ENCODE data around the gene KCNQ5.
A peak's percentile ranks its signal among the peaks of the same experiment; 100 is the strongest.
"Not testable (repeated sequence)": the region's sequence is repeated elsewhere in the genome, so short reads cannot be mapped to it uniquely, and the experiment has no call there.

KCNQ5 gene

DNA sequence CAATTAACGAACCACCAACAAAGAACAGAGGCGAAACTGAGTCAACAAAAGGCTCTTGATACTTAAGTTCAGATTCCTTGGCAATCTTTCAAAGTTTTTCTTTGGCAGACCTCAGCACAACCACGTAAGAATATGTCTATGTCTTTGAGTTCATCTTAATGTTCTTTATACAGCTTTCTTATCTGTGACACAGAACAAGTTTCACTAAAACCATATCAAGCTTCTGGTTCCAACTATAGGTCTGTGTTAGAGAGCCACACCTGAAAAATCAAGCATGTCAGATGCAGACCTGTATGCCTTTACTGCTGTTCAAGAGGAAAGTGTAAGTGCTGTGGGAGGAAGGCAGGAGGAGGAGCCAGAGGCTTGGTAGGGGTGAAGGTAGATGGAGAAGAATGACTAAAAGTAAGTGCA lies 332.1 kb downstream of the KCNQ5 start:
- ATAC-seq = peak; percentile 23
- no peak for DNase-seq

DNA sequence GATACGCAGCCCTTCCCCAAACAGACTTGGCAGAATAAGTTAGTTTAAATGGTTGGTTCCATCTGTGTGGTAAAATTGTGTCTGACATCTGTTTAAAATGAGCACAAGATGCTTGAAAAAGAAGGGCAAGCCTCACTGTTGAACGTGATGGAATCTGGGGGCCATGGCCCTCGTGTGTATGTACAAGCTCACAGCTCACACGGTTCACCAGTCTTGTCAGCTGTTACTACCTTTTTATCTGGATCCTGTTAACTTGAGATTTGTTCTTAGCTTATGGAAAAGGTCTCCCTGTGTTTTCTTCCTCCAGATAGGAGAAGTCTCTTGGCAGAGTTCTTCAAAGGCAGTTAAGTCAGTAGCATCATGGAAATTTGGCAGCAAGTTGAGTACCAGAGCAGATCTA lies 332.9 kb downstream of the KCNQ5 start:
- ATAC-seq (no peak), DNase-seq (no peak)

DNA sequence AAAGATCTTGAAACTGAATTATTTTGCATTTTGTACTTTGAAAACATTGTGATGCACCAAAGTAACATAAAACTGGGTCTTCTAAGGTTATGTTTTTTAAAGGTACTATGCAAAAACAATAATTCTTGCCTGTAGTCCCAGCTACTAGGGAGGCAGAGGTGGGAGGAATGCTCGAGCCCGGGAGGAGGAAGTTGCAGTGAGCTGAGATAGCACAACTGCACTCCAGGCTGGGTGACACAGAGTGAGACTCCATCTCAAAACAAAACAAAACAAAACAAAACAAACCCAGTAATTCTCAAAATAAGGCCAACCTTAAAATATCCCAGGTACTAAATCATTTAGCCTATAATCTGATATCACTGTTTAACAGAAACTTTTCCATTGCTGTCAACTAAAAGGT lies 333.8 kb downstream of the KCNQ5 start:
- ATAC-seq (no peak), DNase-seq (no peak)

DNA sequence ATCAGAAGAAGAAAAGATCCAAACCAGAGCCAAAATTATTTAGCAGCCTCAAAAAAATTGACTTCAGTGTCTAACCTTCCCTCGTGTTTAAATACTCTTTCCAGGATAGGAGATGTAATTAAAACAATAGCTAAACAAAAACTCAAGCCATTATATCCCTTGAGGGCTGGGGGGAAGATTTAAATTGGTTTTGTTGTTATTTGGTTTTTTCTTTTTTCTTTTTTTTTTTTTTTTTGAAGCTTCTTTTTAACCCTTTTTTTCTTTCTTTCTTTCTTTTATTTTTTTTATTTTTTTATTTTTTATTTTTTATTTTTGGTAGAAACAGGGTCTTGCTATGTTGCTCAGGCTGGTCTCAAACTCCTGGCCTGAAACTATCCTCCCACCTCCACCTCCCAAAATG lies 334.4 kb downstream of the KCNQ5 start:
- no peak for ATAC-seq
- no peak for DNase-seq

DNA sequence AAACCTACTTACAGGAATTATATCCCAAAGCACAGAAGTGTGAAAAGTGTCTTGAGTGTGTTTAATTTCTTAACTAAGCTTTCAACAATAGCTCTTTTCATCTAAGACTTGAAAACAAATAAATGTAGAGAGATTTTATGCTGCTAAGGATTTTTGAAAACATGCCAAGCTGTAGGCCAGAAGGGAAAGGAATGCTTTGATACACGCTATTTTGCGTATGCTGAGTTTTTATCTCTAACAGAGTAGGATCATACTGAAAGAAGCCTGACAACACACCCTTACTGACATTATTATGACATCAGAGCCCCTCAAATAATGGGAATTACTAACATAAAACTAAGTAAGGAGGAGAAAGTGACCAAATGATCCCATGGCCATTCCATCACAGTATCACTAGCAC lies 338.0 kb downstream of the KCNQ5 start:
- ATAC-seq = no peak
- no peak for DNase-seq

DNA sequence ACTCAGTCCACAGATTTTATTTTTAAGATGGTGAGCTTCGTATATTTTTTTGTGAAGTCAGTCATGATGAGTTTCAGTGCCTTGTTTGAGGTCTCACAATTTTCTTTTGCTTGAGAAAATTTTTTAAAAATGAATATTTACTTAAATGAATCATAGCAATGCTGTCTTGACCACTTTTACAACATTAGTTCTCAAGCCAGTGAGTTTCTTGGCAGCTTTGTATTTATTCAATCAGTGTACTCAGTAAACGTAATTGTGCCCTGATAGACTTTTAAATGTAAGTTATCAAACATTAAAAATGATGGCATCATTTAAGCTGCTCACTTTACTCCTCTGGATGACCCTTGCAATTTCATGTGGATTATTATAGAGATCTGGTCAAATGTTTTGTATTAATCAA lies 342.1 kb downstream of the KCNQ5 start:
- DNase-seq (no peak), ATAC-seq (no peak)

DNA sequence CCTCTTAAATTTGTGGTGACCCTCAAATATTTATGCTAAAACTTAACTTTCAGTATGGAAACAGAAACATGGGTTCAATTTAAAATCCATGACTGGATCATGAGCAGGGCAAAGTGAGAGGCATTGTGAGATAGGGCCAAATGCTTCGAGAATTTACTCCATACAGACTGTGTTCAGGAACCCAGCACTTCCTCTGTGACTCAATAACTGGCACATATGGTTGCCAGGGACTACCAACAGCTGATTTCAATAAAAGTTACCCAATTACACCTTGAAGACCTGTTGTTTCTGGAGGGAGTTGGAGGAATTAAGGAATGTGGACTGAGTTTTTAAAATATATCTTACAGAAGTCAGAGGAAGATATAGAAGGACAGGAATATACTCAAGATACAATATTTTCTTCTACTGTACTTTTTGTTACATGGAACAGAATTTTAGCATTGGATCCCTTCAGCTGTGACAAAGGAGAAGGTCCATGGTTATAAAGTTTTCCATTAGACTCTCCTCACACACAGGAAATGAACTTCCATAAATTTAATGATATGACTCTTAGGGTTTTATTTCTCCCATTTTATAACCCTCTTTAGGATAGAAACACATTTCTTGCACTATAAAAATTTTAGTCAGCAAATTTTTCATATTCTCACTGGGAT lies 344.9 kb downstream of the KCNQ5 start:
- no peak for ATAC-seq
- no peak for DNase-seq

DNA sequence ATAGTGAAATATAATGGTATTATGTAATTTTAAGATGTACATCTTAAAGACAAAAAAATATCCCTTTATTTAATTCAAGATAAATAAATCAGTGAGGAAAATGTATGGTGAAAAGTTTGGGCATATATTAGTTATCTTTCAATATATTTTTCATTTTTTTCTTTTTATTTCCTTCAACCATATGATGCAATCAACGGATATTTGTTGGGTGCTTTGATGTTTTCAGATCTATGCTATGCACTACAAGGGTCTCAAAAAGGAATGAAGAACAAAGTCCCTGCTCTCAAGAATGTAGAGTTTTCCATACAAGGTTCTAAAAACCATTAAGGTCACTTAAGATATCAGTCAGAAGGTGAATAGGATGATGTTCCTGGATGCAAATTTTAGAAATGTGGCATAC lies 345.5 kb downstream of the KCNQ5 start:
- no peak for ATAC-seq

DNA sequence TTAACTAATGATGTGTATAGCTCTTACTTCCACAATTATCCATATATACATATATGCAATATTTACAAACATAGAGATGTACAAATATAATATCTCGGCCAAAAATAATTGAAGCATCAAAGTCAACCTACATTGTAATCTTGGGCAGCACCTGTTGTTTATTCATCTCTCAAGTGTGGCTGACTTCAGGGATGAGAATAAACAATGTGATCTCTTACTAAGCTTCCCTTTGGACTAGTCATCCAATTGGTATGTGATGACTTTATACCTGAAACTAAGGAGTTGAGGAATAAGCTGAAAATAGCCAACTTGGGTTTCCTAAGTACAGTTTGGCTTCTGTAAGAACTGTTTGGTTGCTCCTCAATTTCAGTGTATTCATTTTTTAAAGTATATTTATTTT lies 346.8 kb downstream of the KCNQ5 start:
- no peak for DNase-seq
- no peak for ATAC-seq

More for the DNA sequence above, 345.5 kb downstream of the KCNQ5 start:
- DNase-seq = no peak

DNA sequence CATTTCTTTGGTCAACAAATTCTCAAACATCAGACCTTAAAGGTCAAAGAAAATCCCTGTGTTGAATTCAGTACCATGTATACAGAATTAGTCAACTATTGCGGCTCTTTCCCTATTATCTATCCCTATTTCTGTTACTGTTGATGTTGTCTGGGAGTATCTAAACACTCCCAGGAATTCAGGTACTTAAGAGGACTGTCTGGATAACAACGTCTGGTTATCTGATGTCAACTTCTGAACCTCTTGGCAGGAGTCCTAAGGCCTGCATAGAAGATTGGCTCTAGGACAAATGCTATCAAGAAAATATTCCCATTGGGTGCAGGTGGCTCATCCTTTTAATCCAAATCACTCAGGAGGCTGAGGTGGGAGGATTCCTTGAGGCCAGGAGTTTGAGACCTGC lies 347.8 kb downstream of the KCNQ5 start:
- ATAC-seq = no peak
- DNase-seq = no peak

DNA sequence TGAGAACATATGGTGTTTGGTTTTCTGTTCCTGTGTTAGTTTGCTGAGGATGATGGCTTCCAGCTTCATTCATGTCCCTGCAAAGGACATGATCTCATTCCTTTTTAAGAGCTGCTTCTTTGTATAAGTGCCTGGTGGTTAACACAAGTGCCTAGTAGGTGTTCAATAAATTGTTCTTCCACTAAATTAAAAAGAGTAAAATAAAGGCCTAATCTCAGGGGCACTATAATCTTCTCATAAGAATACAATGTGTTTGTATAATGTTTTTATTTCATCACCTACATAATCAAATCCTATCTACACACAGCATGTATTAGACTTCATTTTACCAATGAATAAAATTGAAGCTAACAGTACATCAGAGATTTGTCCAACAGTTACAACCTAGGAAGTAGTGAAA lies 350.7 kb downstream of the KCNQ5 start:
- no peak for DNase-seq
- ATAC-seq = no peak

DNA sequence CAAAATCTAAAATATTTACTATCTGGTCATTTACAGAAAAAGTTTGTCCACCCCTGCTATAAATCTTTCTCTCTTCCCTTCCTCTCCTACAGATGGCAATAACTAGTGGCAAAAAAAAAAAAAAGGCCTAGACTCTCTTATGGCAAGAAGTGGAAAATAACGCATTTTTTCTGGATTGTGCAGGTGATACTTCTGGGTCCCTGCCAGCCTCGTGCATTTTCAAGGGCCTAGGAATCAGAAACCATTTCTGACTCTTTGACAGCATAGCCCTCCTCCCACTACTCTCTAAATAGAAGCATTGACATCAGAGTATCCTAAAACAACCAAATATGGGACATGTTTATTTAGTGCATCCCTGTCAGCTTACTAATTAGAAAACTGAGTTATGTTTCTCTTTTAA lies 352.4 kb downstream of the KCNQ5 start:
- ATAC-seq (no peak), DNase-seq (no peak)

DNA sequence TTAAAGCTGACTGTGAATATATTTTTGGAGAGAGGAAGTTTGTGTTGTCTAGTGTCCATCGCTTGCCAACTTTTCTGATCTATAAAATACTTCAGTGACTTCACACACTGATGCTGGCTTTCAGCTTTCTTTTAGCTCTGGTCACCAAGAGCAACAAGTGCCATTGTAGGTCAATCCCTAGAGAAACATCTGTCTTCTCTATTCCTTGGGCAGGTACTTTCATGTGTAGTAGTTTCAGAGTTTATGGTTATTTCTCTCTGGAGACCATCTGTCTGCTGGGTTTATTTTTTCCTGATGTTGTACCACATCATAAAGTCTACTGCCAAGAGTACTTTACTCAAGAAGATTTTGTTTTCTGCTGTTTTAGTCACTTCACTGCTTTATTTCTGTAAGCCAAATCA lies 353.5 kb downstream of the KCNQ5 start:
- DNase-seq (no peak), ATAC-seq (no peak)

DNA sequence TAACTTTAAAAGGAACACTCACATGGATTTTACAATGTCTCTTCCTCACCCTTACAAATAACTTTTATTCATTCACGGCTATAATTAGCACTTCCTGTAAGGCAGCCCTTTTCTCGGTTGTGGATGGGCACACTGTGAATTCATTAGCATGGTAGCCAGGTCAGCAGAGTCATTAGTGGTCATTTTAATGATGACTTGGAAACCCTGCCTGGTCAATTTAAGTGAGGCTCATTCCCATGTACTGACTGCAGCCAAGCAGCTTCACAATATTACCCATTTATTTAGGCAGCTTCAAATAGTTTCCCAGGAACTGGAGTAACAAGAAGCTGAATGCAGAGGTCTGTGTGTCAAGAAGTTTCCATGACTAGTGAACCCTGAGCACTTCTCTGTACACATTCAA lies 354.6 kb downstream of the KCNQ5 start:
- no peak for DNase-seq
- ATAC-seq = no peak

DNA sequence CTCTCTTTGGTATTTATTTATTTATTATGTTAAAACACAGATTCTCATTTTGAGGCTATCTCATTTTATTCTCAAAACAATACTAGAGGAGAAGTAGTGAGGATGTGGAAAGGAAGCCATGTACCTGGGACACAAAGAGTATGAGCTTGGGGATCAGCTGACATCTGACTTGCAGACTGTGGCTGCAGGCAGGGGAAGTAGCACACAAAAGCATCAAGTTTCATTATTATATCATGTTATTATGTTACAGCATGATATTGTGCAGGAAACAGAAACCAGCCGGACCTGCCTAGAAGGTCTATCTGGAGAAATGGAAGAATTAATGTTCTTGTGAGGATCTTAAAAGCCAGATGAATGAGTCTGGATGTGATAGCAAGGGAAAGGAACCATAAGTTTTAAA lies 355.2 kb downstream of the KCNQ5 start:
- ATAC-seq = no peak
- no peak for DNase-seq

DNA sequence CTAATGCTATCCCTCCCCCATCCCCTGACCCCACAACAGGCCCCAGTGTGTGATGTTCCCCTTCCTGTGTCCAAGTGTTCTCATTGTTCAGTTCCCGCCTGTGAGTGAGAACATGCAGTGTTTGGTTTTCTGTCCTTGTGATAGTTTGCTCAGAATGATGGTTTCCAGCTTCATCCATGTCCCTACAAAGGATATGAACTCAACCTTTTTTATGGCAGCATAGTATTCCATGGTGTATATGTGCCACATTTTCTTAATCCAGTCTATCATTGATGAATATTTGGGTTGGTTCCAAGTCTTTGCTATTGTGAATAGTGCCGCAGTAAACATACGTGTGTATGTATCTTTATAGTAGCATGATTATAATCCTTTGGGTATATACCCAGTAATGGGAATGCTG lies 356.9 kb downstream of the KCNQ5 start:
- not testable (repeated sequence) for ATAC-seq, DNase-seq

DNA sequence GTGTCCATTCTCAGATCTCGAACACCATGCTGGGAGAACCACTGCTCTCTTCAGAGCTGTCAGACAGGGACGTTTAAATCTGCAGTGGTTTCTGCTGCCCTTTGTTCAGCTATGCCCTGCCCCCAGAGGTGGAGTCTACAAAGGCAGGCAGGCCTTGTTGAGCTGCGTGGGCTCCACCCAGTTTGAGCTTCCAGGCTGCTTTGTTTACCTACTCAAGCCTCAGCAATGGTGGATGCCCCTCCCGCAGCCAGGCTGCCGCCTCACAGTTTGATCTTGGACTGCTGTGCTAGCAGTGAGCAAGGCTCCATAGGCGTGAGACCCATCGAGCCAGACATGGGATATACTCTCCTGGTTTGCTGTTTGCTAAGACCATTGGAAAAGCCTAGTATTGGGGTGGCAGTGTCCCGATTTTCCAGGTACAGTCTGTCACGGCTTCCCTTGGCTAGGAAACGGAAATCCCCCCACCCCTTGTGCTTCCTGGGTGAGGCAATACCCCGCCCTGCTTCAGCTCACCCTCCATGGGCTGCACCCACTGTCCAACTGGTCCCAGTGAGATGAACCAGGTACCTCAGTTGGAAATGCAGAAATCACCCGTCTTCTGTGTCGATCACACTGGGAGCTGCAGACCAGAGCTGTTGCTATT lies 362.4 kb downstream of the KCNQ5 start:
- not testable (repeated sequence) for DNase-seq, ATAC-seq

DNA sequence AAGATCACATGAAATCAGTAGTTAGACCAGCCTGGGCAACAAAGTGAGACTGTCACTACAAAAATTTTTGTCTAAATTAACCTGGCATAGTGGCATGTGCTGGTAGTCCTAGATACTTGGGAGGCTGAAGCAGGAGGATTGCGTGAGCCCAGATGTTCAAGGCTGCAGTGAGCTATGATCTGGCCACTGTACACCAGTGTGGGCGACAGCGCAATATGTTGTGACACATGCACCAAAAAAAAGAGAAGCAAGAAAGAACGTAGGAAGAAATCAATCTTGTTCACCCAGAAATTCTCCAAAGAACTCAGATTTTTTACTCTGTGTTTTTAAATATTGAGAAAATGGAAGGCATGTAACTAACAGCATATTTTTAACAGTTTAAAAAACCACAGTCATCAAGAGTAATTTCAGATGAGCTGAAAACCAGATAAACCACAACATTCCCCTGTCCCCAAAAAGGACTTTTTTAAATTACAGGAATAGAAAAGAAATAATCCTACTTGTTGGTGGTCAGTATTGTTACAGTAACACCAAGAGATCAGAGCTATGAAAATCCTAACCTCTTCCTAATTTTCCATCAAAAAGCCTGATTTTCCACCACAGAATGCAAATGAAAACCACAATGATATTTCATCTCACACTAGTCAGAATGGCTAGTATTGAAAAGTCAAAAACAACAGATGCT lies 363.3 kb downstream of the KCNQ5 start:
- no peak for ATAC-seq

DNA sequence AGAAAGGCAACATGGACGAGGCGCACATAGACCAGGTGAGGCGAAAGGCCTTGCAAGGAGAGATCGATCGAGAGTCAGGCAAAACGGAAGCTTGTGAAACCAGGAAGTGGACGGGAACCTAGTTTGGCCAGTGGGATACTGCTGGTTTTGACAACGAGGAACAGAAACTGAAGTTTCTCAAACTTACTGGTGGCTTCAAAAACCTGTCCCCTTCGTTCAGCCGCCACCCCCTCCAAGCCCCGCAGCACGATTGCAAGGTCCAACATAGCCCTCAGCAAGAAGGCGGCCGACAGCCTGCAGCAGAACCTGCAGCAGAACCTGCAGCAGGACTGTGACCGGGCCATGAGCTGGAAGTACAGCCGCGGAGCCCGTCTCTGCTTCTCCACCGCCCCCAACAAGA lies 365.4 kb downstream of the KCNQ5 start:
- ATAC-seq (no peak), DNase-seq (no peak)

More for the DNA sequence above, 363.3 kb downstream of the KCNQ5 start:
- no peak for DNase-seq

DNA sequence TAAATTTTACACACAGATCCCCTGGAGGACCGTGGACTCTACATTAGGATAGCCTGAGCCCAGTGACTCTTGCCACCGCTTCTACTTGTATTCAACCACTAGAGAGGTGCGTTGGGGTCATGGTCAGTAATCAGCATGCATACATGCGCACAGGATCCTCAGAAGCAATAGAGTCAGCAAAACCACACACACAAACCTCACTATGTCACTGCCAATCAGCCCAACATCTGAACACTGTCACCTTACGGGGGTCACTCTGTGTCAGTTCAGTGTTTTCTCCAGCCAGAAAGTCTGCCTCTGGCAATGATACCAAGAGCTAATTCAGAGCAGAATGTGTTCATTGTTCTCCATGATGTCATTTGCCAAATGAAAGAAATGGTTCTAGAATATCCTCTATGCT lies 378.1 kb downstream of the KCNQ5 start:
- ATAC-seq (no peak), DNase-seq (no peak)

DNA sequence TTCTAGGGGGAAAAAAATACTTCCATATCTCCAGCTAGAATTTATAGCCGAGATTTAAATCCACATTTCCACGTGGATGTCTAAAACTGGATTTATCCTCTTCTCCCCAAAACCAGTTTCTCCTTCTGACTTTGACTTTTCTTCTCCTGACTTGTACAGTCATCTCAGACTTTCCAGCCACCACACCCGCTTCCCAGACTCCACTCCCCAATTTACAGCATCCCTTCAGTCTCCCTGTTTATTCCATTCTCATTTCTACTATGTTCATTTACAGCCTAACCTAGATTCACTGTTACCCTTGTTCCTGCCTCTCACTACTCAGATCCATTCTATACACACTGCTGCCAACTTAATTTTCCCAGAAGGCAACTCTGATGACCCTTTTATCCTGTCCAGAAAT lies 378.6 kb downstream of the KCNQ5 start:
- DNase-seq = no peak
- ATAC-seq = no peak

DNA sequence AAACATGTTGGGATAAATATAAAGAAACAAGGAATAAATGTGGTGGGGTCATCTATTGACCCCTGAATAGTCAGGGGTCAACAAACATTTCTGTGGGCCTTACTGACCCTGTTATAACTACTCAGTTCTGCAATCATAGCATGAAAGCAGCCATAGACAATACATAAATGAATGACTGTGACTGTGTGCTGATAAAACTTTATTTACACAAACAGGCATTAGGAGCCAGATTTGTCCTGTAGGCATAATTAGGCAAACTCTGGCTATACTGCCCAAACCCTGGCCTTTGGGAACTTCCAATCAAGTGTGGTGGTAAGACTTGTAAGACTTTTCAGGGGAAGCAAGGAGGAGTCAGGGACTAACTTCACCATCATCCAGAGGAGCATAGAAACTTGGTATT lies 380.7 kb downstream of the KCNQ5 start:
- DNase-seq = no peak
- no peak for ATAC-seq

DNA sequence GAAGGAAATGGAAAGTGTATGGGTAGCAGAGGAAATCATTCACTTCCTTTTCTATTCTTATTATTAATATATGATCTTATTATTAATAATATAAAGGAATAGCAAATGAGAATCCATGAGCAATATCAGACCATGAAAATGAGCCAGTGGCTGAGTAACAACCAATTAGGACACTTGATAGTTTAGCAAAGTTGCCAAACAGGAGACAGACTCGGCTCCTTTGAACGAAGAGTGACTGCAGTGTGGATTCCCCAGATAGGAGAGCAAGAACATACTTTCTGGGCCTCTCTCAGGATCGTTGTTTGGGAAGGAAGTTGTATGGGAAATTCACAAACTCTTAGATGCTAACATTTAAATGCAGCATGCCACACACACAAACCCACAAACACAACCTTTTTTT lies 381.4 kb downstream of the KCNQ5 start:
- no peak for DNase-seq
- ATAC-seq = no peak

DNA sequence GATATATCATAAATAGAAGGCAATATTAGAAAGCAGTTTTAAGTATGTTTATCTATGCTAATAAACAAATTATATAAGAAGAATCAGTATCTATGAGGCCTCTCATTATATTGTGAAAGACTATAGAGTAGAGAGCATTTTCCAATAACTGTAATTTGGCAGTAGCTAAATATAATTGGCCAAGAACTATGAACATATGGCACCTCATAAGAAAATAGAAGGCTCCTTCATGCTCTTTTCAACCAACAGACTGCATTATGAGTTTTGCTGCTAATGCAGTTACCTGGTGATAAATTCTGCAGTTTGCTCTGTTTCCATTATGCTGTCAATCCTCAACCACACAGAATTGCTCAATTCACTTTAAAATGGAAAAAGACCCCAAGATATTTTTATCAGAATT lies 382.4 kb downstream of the KCNQ5 start:
- ATAC-seq (no peak), DNase-seq (no peak)

Measured in stimulated activated naive CD8-positive, alpha-beta T cell treated with anti-CD3 and anti-CD28 coated beads, Interleukin-15, Interleukin-2, amounts not matched to agents 100 U/mL and 50 U/mL, for 24 hours (primary cell).